Islet of Langerhans (tissue), 1 donor: ENCODE measurements around the gene ROBO1.
"Not testable (repeated sequence)": the region's sequence is repeated elsewhere in the genome, so short reads cannot be mapped to it uniquely, and the experiment has no call there.

ENCODE experiments used
- FAIRE-seq: peaks from one replicate; lab custom pipeline; 2011; peaks lifted over from hg19 to GRCh38; lab: Jason Lieb, UNC

Gene ROBO1

DNA sequence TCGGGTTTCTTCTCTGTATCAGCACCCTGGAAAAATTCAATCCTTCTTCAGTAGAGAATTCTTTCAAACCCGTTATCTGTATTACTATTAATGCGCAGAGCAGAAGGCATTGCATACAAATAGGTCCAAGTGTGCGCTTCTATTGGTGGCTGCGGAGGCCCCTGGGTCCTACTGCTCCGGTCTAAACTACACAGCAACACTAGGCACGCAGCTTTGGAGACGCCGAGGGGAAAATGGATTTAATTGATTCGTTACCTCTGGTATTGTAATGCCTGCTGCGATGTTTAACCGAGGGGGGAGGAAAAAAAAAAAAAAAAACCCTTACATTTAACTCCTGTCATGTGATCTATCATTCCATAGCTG lies at the start of gene ROBO1:
TSS of gene ROBO1 (minus strand) at position 94 of the 363 bp plus-strand sequence.
- no peak for FAIRE-seq

DNA sequence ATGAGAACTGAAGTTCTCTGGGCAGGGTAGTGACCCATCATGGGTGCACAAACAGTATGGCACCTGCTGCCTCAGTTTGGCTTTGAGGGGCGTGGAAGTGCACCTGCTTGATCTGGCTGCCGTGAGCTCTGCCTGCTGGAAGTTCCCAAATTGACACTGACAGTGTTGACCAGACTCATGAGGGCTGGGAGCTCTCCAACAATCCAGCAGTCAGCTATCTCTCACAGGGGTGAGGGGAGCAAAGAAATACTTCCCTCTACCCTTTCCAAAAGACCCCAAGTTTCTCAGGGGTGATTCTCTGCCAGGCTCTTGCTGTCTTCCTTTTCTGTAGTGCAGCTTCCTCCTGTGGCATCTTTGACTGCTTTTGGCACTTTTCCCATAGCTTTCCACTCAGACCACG lies 49.4 kb upstream of the ROBO1 start:
- FAIRE-seq = no peak

DNA sequence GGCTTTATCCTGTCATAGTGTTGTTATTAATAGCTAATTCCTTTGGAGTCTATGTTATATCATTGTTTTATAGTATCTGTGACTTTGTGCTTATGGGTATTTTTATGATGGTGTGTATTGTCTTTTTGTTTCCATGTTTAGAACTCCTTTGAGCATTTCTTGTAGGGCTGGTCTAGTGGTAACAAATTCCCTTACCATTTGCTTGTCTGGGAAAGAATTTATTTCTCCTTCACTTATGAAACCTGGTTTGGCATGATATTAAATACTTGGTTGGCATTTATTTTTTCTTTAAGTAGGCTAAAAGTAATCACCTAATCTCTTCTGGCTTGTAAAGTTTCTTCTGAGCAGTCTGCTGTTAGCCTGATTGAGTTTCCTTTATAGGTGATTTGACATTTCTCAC lies 47.7 kb upstream of the ROBO1 start:
- FAIRE-seq = no peak

DNA sequence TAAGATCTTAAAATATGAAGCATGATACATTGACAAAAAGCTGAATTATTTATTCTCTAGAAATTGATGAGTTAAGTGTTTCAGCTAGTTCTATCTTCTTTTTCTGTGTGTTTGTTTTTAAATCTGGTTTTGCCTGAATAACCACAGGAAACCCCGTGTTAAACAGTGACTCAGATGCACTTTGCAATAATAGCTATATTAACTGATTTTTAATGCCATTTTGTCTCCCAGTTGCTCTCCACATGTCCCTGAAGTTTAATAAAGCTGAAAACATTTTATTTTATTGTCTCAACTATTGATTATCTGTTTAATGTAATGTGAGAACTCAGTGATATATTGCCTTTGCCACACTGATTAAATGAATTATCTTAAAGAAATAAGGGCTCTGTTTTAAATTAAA lies 42.8 kb upstream of the ROBO1 start:
- peak; percentile 84 for FAIRE-seq

DNA sequence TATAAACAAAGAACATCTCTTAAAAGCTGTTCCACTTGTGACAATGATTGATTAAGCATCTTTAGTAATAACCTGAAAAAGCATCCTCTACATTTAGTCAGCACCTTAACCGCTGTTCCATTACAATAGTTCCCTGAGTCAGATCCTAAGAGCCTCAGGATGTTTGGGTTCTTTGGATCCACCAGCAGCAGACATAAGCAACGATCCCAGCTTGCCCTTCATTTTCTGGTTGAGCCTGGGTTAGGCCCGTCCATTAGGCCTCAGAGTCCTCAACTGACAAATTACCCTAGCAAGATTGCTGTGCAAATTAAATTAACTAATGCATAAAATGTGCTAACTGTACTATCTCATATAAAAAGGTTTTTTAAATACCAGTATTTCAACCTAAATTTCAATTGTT lies 42.3 kb upstream of the ROBO1 start:
- FAIRE-seq = no peak

DNA sequence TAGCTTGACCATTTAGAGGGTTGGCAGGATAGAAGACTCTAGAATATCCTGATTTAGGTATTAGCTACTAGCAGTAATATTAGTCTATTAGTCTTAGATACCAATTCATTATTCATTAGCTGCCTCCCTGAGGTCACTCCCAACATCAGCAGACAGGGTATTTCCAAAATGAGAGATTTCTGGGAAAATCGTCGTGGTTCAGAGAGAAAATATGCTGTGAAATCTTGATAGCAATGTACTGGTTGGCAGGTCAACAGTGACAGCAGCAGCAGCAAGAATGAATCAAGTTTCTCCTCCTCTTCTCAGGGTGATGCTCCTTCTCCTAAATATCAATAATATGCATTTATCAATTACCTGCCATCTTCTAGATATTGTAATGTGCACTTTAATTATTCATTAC lies 41.3 kb upstream of the ROBO1 start:
- no peak for FAIRE-seq

DNA sequence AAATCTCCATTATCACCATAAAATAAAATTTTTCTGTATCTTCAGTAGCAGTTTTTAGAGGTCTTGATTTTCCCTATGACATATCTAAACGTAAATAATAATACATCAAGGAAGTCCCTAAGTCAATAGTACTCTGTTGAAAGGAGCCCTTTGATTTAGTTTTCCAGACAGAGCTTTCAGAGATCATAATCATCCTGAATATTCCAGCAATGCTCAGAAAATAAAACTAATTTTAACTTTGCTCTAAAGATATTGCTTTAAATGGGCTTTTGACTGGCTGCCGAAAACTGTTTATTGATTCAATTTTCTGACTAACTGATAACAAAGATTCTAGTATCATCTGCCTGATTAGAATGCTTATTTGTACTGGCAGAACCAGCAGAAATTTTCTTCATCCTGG lies 40.7 kb upstream of the ROBO1 start:
- FAIRE-seq = no peak

DNA sequence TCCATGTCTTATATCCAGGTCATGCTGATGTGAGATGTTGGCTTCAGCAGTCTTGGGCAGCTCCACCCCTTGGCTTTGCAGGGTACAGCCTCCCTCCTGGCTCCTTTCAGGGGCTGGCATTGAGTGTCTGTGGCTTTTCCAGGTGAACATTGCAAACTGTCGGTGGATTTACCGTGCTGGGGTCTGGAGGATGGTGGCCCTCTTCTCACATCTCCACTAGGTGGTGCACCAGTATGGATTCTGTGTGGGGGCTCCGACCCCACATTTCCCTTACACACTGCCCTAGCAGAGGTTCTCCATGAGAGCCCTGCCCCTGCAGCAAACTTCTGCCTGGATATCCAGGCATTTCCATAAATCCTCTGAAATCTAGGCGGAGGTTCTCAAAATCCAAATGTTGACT lies 22.4 kb upstream of the ROBO1 start:
- FAIRE-seq = not testable (repeated sequence)

DNA sequence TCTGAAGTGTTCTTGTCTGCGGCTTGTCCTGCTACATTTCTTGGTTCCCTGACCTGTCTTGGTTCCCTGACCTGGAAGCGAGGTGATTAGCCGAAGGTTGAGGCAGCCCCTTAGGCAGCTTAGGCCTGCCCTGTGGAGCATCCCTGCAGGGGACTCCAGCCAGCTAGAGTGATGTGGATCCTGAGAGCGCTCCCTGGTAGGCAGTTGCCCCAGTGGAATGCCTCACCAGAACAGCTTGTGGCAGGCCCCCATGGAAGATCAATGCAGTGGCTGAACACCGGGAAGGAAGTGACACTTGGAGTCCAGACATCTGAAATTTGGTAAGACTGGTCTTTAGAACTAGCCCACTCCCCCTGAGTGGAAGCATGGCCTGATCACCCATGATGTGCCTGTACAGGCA lies 5.5 kb upstream of the ROBO1 start:
- no peak for FAIRE-seq

DNA sequence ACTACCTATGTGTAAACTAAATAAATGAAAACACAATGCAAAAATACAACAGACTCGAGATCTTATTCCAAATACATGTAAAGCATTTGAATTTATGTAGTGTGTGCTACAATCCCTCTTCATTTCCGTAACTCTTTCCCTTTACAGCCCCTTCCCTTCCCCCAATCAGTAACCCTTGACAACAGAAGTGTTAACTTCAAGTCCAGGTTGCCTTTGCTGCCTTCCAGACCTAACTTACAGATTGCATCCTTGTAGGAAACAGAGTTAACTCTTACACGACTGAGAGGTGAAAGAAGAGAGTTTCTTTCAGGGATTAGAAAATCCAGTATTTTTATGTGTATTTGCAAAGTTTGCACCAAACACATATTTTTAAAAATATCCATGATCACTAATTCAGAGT lies 1.4 kb upstream of the ROBO1 start:
- no peak for FAIRE-seq

DNA sequence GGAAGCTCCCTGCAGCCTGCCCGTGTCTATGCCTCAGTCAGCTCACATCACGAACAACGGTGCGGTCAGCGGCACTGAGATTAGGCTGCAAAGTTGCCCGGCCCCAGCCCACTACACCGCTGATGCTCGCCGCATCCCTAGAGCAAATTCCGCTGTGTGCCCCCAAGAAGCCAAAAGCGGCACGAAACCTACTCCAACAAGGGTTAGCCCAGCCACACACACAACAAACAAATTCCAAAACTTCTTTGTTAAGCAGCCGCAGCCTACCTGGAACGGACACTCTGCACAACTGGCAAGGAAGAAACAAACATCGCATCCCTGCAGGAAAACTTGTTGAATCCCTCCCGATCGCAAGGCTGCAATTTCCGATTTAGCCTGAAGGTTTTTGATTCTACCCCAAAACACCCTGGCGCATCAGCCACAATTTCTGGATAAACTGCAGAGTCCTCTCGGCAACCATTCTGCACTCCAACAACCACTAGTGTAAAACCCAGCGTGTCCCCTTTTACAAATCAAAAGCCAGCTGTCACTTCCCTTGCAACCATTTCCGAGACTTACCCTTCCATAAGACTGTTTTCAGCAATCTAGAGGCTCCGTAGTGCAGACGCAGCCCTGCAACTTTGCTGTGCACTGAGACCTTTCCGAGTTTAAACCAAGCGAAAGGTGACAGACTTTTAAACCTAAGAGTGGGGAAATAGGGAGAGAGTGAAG lies 449 bp downstream of the ROBO1 start:
- FAIRE-seq = no peak

DNA sequence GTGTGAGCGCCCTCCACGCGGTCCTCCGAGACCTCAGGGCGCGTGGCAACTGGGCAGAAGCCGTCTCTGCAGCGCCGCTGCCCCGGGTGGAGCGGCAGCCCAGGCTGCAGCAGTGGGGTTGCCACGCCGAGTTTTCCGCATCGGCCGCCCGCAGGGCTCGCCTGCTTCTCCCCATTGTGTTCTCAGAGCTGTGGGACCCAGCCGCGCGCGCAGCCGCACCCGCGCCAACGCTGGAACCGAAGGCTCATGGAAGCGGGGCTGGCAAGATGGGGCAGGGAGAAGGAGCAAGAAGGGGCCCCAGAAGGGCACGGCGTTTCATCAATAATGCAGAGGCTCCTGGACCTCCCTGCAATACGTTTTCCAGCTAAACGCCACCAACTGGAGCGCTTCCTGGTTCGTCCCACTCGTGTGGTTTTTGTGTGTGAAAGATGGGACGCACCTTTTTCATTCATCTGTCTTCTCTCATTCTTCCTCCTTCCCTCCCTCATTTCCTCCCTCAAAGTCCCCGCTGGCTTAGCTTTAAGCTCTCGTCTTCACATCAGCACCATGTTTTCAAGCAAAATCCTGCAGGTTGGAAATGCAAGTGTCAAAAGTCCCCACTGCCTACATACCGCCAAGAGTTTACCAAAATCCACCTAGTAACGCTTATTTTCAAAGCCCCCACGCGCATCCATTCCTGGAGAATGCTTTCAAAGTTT lies 1.2 kb downstream of the ROBO1 start:
- no peak for FAIRE-seq

DNA sequence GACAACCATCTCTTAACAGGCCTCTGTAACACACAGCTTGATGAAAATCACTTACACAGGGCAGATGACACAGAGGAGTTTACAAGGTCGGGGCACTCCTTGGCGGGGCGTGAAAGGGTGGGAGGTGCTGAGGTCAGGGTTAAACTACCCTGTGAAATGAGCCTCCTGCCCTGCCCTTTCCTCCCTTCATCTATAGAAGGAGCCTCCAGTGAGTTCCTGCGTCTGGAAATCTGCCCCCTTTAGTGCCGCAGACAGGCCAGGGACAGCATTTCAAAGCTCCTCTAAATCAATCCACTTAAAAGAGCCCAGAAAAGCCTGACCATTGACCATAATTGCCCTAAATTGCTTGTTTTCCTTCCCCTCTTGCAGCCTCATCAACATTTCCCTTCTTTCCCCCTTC lies 1.9 kb downstream of the ROBO1 start:
- FAIRE-seq = no peak

DNA sequence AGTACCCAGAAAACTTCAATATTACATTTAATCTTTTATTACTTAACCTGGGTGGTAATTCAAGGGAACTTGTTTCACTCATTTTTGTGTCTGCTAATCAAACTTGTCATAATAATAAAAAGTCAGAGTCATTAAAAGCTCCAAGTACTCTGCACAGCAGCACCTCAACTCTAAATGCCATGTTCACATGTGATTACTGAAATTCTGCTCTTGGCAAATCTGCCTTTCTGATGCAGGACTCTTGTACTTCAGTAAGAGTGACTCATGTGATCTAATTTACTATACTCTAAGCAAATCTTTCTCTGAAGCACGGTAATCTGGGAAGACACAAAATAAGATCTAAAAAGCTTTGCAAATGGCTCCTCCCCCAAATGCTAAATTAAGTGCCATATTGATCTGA lies 6.4 kb downstream of the ROBO1 start:
- no peak for FAIRE-seq

DNA sequence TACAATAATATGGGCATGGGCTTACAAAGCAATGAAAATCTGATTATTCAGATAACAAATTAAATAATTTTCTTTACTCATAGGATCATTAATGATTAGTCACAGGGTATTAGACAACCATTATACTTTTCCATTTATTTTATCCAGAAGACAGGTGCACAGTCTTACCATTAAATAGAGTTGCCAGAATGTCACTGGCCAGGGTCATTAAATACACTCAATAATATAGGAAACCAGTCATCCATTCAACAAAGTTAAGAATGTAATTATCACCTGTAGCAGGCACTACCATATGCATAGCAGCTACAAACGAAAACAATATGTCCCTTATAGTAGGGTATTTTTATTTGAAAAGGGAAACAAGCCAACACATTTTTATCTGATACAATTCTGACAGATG lies 16.1 kb downstream of the ROBO1 start:
- FAIRE-seq = no peak

DNA sequence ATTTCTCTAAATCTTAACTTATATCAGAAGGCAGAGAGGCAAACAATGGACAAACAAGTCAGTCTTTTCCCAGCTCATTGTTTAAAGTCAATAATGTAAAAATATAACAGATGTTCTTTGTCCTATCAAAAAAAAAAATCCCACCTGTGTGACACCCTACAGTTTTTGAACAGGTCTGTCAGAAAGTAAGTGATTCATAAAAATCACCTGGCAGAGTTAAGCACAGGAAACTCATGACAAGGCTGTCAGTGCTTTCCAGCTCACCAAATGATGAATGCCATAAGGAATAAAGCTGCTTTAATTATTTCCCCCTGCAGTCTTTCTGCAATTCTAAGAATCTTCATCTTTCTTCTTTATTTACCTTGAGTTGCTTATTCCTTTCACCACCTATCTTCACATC lies 30.3 kb downstream of the ROBO1 start:
- FAIRE-seq = no peak

DNA sequence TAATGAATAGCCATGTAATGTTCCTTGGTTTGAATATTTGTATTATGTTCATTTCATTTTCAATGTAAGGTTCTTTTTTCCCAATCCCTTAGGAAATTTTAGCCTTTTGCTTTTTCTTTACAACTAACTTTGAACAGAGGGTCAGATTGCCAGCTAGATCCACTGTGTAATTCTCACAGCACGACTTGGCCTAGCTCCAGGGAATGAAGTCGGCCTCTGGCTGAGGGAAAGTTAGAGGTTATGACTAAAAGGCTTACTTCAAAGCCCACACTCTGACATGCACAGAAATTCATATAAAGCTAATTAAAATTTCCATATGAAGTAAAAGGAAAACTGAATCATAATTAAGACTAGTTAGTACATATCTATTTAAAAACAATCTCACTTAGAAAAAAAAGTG lies 38.7 kb downstream of the ROBO1 start:
- FAIRE-seq = peak; percentile 70

DNA sequence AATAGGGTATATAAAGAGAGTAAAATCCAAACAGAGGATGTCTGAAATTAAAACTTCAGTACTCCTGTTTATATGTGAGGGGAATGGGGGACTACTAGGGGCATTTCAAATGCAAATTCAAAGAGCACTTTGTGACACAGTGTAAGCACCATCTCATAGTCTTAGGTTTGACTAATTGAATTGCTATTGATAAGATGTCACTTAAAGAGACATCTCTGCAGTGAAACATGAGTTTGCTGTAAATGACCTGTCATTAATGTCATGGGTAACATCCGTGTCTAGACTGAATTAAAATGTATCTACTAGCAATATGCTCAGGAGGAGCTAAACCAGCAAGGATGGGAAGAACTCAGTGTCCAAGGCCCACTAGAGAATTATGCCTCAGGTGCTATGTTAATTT lies 41.0 kb downstream of the ROBO1 start:
- no peak for FAIRE-seq

DNA sequence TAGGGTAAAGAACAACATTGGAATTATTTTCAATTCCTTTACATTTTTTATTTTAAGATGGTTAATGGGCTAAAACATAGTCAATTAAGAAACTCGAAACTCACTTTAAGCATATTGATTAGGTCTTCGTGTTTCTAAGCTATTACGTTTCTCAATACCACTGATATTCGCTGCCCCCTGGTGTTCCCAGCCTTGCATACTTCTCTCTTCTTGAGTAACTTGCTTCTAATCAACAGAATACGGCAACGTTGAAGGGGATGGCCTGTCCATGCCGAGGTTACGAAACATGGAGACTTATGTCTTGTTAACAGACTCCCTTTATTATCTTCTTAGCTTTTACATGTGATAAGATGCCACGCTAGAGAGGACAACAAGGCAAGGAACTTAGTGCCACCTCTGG lies 43.6 kb downstream of the ROBO1 start:
- no peak for FAIRE-seq

DNA sequence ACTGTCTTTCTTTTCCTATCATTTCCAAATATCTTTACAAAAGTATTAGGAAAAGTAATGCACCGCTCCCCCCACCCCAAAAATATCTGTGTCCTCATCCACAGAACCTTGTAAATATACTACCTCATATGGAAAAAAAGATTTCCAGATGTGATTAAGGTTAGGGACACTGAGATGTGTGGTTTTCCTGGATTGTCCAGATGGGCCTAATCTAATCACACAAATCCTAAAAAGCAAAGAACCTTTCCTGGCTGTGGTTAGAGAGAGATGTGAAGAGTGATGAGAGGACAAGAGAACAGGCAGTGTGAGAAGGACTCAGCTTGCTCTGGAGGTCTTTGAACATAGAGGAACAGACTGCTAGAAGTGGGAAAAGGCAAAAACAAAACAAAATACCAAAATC lies 77.7 kb downstream of the ROBO1 start:
- no peak for FAIRE-seq

DNA sequence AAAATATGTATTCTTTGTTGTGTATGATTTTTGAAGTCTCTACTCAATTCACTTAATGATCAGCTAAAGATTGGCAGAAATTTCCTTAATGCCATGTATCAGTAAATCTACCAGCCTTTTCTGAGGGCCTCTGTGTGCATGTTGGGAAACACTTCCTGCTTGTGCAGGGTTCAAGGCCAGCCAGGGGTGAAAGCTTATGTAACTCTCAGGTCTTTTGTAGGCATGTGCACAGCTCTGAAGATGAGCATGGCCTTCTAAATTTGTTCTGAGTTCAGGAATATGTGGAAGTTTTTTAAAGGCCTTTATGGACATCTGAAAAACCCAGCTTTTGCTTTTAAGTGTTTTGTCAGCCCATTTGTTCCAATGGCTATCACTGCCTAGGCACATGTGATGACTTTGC lies 82.7 kb downstream of the ROBO1 start:
- FAIRE-seq = no peak

DNA sequence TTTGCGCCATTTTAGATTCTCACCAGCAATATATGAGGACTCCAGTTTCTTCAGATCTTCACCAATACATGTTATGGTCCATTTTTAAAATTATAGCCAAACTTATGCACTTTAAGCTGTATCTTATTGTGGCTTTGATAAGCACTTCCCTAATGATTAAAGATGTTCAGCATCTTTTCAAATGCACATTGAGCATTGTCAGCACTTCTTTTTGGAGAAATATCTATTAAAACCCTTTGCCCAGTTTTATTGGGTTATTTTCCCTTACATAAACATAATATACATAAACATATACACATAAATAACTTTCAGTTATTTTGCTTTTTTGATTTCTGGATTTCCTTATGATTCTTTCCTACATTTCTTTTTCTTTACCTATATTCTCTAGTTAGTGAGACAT lies 83.8 kb downstream of the ROBO1 start:
- no peak for FAIRE-seq

DNA sequence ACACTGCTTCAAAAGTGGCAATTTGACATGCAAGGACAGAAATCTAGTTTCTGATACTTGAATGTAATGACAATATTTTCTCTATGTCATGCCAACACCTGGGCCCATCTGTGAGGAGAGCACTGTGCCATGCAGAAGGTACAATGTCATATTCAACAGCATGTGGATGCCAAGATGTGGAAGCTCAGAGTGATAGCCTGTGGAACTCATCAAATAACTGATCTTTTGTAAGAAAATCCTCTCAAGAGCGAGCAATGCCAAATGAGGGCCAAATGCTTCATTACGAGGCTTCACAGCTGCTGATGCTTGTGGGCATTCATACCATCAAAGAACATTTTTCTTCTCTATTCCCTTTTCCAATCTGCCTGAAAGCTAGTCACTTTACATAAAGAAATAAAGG lies 95.1 kb downstream of the ROBO1 start:
- FAIRE-seq = no peak

DNA sequence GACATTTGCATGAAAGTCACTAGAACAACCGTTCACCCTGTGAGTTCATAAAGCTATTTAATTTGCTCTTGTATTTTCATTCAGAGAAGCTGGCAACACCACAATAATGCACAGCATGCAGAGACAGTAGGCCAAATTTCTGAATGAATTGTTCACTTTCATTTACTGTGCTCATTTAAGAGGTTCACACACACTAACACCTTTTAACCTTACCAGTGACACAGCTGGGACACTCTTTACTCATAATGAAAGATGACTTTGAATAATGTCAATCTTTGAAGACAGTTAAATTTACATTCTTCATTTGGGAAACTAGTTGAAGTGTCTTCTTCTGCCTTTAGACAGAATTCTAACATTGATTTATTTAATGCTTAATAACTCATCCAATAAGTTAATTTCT lies 95.7 kb downstream of the ROBO1 start:
- FAIRE-seq = no peak
